Measurements from ENCODE around the gene ST3GAL2. TPM values are rescaled to one million over a fixed set of nuclear protein-coding genes. Genes with fewer than 3 reads are reported as not detected.
A peak's percentile ranks its signal among the peaks of the same experiment; 100 is the strongest.
"Not testable (repeated sequence)": the region's sequence is repeated elsewhere in the genome, so short reads cannot be mapped to it uniquely, and the experiment has no call there.

ST3GAL2 gene
- total RNA-seq, 1 experiment from 2014 or later, result 32.7 TPM

- DNase-seq (ENCODE audit: low spot score), result peak; percentile 90
- in situ Hi-C loops (cut with HindIII; ENCODE audit: low sequenced_read_pairs), result no loop called here
Observed at GRCh38 chr16:70396246-70396904, 42.5 kb downstream of the ST3GAL2 start.

GRCh38 chr16:70395345-70395901, 43.5 kb downstream of the ST3GAL2 start:
- no peak for DNase-seq (ENCODE audit: low spot score)
- in situ Hi-C loops (cut with HindIII; ENCODE audit: low sequenced_read_pairs), result no loop called here

GRCh38 chr16:70394853-70395252, 44.0 kb downstream of the ST3GAL2 start:
- in situ Hi-C loops (cut with HindIII; ENCODE audit: low sequenced_read_pairs), result no loop called here
- DNase-seq (ENCODE audit: low spot score), result no peak

GRCh38 chr16:70393662-70394061, 45.2 kb downstream of the ST3GAL2 start:
- in situ Hi-C loops (cut with HindIII; ENCODE audit: low sequenced_read_pairs), result no loop called here
- peak; percentile 44 for DNase-seq (ENCODE audit: low spot score)

GRCh38 chr16:70392606-70393005, 46.3 kb downstream of the ST3GAL2 start:
- in situ Hi-C loops (cut with HindIII; ENCODE audit: low sequenced_read_pairs), result no loop called here

GRCh38 chr16:70391881-70392481, 46.9 kb downstream of the ST3GAL2 start:
- in situ Hi-C loops (cut with HindIII; ENCODE audit: low sequenced_read_pairs), result no loop called here
- DNase-seq (ENCODE audit: low spot score), result peak; percentile 88

More at GRCh38 chr16:70392606-70393005, 46.3 kb downstream of the ST3GAL2 start:
- DNase-seq (ENCODE audit: low spot score), result no peak

- in situ Hi-C loops (cut with HindIII; ENCODE audit: low sequenced_read_pairs), result no loop called here
- no peak for DNase-seq (ENCODE audit: low spot score)
Observed at GRCh38 chr16:70391446-70391845, 47.5 kb downstream of the ST3GAL2 start.

GRCh38 chr16:70390774-70391173, 48.1 kb downstream of the ST3GAL2 start:
- in situ Hi-C loops (cut with HindIII; ENCODE audit: low sequenced_read_pairs), result no loop called here
- DNase-seq (ENCODE audit: low spot score), result peak; percentile 64

- no peak for DNase-seq (ENCODE audit: low spot score)
- in situ Hi-C loops (cut with HindIII; ENCODE audit: low sequenced_read_pairs), result no loop called here
Observed at GRCh38 chr16:70388006-70388680, 50.8 kb downstream of the ST3GAL2 start.

- in situ Hi-C loops (cut with HindIII; ENCODE audit: low sequenced_read_pairs); DNase-seq (ENCODE audit: low spot score): not testable (repeated sequence)
Observed at GRCh38 chr16:70386289-70386986, 52.5 kb downstream of the ST3GAL2 start.

- DNase-seq (ENCODE audit: low spot score), result no peak
- in situ Hi-C loops (cut with HindIII; ENCODE audit: low sequenced_read_pairs), result no loop called here
Observed at GRCh38 chr16:70383421-70383960, 55.4 kb downstream of the ST3GAL2 start.

- DNase-seq (ENCODE audit: low spot score), result no peak
- in situ Hi-C loops (cut with HindIII; ENCODE audit: low sequenced_read_pairs), result no loop called here
Observed at GRCh38 chr16:70381604-70382342, 57.1 kb downstream of the ST3GAL2 start.

GRCh38 chr16:70380919-70381603, 57.8 kb downstream of the ST3GAL2 start:
- in situ Hi-C loops (cut with HindIII; ENCODE audit: low sequenced_read_pairs), result no loop called here
- DNase-seq (ENCODE audit: low spot score), result peak; percentile 99

GRCh38 chr16:70380248-70380918, 58.5 kb downstream of the ST3GAL2 start:
- DNase-seq (ENCODE audit: low spot score), result peak; percentile 53
- in situ Hi-C loops (cut with HindIII; ENCODE audit: low sequenced_read_pairs), result no loop called here

GRCh38 chr16:70378869-70379493, 59.9 kb downstream of the ST3GAL2 start:
- in situ Hi-C loops (cut with HindIII; ENCODE audit: low sequenced_read_pairs), result no loop called here
- DNase-seq (ENCODE audit: low spot score), result no peak

GRCh38 chr16:70377782-70378181, 61.1 kb downstream of the ST3GAL2 start:
- in situ Hi-C loops (cut with HindIII; ENCODE audit: low sequenced_read_pairs), result no loop called here
- DNase-seq (ENCODE audit: low spot score), result no peak

Data from G401 (cell line).